ENCODE results near the gene TDRD1. TPM values are rescaled to one million over a fixed set of nuclear protein-coding genes. Genes with fewer than 3 reads are reported as not detected.

Gene TDRD1
- total and polyA plus RNA-seq, 10 of the 15 experiments (the other 5 are each of a cell fraction or from before 2014, with no cell fraction given), result 0.03 to 0.04 TPM; not detected in 8

GRCh38 chr10:114212153-114212552 is 33.0 kb downstream of the TDRD1 start:
- SMC1A ChIA-PET (ENCODE audit: uncharacterized antibody, unreplicated experiment), result interaction anchor here (1.7 kb wide), 1 partner anchor 10 kb away, joined by 7 read pairs; no protein-coding TSS in a partner anchor
- in situ Hi-C loops (cut with MboI), result loop anchor here (25.0 kb wide), 1 partner anchor 100 kb away; no protein-coding TSS in a partner anchor
- RAD21 ChIA-PET (ENCODE audit: unreplicated experiment), result no interaction called here
- Histone ChIP-seq H3K79me2 (ENCODE audit: control insufficient read depth, insufficient read depth, low read length) (no peaks in the 10 kb centered on the region), H2AFZ (ENCODE audit: control insufficient read depth, low read depth, low read length) (no peak overlapping the region), H3K27me3 (replicated peaks in 1 of 2; ENCODE audit: control insufficient read depth in 2 of 2, insufficient read depth in 2 of 2, low read length in 1 of 2) (no peaks in the 10 kb centered on the region; a peak in 2 of 4 replicates), H3K9ac (ENCODE audit: control insufficient read depth, insufficient read depth, low read length) (no peak overlapping the region), H3K36me3 (ENCODE audit: control insufficient read depth in 2 of 2, insufficient read depth in 2 of 2, low read length in 1 of 2) (no peaks in the 10 kb centered on the region), H3K9me3 (replicated peaks; ENCODE audit: control insufficient read depth, insufficient read depth, low read length) (no peaks in the 10 kb centered on the region; the same call in 2 of the 3 replicates), H3K4me2 (ENCODE audit: control insufficient read depth, insufficient read depth) (no peak overlapping the region), H3K4me1 (ENCODE audit: control insufficient read depth, insufficient read depth, low read length) (no peaks in the 10 kb centered on the region; the same call in 1 of the 2 replicates), H3K27ac (ENCODE audit: control insufficient read depth, insufficient read depth) (no peak overlapping the region), H3K4me3 (no peak overlapping the region), H4K20me1 (ENCODE audit: control insufficient read depth, insufficient read depth) (no peaks in the 10 kb centered on the region)
- CTCF ChIA-PET, result no interaction called here
- TF ChIP-seq SUPT20H (IDR thresholded peaks at IDR 0.05; ENCODE audit: borderline replicate concordance, control insufficient read depth, low read depth, low read length), result no peak
- no peak for TF ChIP-seq CHD1 (IDR thresholded peaks at IDR 0.05; ENCODE audit: low read depth, low read length)
- TF ChIP-seq CEBPB (IDR thresholded peaks at IDR 0.05; ENCODE audit: borderline replicate concordance in 1 of 2, low read depth in 2 of 2, low read length in 2 of 2), result no peak
- TF ChIP-seq ZBED1 (IDR thresholded peaks at IDR 0.05; ENCODE audit: borderline replicate concordance), result no peak
- TF ChIP-seq JUNB (IDR thresholded peaks at IDR 0.05), result no peak
- no peak for TF ChIP-seq CBFB (IDR thresholded peaks at IDR 0.05; ENCODE audit: low read depth)
- no peak for TF ChIP-seq HDAC6 (IDR thresholded peaks at IDR 0.05; ENCODE audit: unreplicated experiment)
- TF ChIP-seq POLR2AphosphoS5 (IDR thresholded peaks at IDR 0.05; ENCODE audit: low read length), result no peak
- no peak for TF ChIP-seq PAX5 (IDR thresholded peaks at IDR 0.05; ENCODE audit: borderline replicate concordance, low read depth, low read length)
- TF ChIP-seq TARDBP (IDR thresholded peaks at IDR 0.05; ENCODE audit: borderline replicate concordance), result no peak
- no peak for TF ChIP-seq ZNF687 (IDR thresholded peaks at IDR 0.05)
- no peak for TF ChIP-seq TCF7 (IDR thresholded peaks at IDR 0.05; ENCODE audit: borderline replicate concordance)
- TF ChIP-seq SMARCA5 (IDR thresholded peaks at IDR 0.05), result no peak
- no peak for TF ChIP-seq ZNF24 (IDR thresholded peaks at IDR 0.05)
- TF ChIP-seq NRF1 (conservative IDR thresholded peaks at IDR 0.05; ENCODE audit: low read depth, low read length), result no peak
- no peak for TF ChIP-seq ZNF384 (IDR thresholded peaks at IDR 0.05; ENCODE audit: borderline replicate concordance, low read depth, low read length)
- TF ChIP-seq PML (IDR thresholded peaks at IDR 0.05; ENCODE audit: low read length), result no peak
- no peak for TF ChIP-seq SKIL (IDR thresholded peaks at IDR 0.05; ENCODE audit: low read depth, poor library complexity, severe bottlenecking)
- ATAC-seq (no peak), DNase-seq (ENCODE audit: low read depth, low spot score) (no peak), FAIRE-seq (no peak)
- POLR2A ChIA-PET, result no interaction called here
- WGBS (ENCODE audit: insufficient coverage, insufficient replicate concordance, low lambda C conversion rate, missing lambda C conversion rate), result 5% methylated on average over 2 of the region's 2 CpGs
- intact Hi-C loops (cut with micrococcal nuclease; ENCODE audit: unreplicated experiment), result no loop called here
- BruUV-seq (replicated peaks), result no TSS peak
